GM19193 (cell line): ENCODE data around the gene HDAC3.

Experiments used
- POLR2A ChIP-seq: IDR thresholded peaks from 4 replicates; pipeline ENCODE4 v1.6.1; 2011; ENCODE audit not compliant: insufficient read depth, insufficient read length; ENCODE audit errors: extremely low read depth

HDAC3 gene

DNA sequence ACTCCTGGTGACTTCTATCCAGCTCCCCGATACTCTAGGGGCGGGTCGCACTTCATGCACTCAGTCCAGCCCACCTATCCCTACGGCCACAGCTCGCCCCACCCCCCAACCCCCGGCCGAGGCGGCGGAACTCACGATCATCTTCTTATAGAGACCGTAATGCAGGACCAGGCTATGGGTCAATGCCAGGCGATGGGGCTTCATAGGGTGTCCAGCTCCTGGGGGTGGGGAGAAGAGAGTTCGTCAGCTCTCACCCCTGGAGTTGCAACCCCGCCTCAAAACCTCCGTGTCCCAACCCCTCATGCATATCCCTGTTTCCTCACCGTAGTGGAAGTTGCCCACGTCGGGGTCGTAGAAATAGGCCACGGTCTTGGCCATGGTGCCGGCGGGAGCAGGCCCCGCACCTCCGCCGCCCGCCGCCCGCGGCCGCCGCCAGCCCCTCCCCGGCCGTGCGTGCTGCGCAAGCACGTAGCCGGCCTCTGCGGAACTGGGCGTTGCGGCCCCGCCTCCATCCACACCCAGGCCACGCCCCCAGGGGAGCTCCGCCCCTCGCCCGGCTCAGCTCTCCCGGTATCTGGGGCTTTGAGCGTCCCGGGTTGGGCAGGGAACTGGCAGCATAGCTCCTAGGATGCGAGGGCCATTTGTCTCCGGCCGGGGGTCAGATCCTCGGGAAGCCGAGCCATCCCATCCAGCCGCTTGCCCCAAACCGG, at the start of gene HDAC3, which contains the start of gene RELL2:
HDAC3 (minus strand) TSS at position 437 of the 710 bp plus-strand sequence; CDS start at position 378, 59 bp downstream.
RELL2 (plus strand) TSS at position 585 of the 710 bp plus-strand sequence. CDS start 1,229 bp downstream, outside the sequence.
- peak; percentile 83 for TF ChIP-seq POLR2A

DNA sequence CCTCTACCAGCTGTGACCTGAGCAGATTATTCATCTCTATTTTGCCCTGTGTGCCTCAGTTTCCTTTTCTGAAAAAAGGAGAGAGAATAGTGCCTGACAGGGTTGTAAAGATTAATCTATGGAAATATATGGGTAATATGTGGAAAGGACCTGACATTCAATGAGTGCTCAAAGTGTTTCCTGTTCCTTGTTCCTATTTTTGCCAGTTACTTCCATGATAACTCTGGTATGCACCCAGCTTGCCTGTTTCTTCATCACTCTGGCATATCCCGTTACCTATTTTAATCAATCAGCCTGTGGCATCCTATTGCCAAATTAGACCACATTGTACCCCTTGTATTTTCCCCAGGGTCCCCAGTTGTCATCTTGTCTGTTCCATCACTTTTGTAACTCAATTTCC, 48.9 kb upstream of the HDAC3 start:
- no peak for TF ChIP-seq POLR2A

GRCh38 chr5:141683596-141684141, 47.0 kb upstream of the HDAC3 start:
- no peak for TF ChIP-seq POLR2A

GRCh38 chr5:141681695-141682641, 45.3 kb upstream of the HDAC3 start, which contains the start of gene ARAP3:
Gene ARAP3, minus strand, starts transcription at chr5:141682230. Its CDS starts 1,744 bp downstream, at chr5:141680486.
- TF ChIP-seq POLR2A, result no peak

- no peak for TF ChIP-seq POLR2A
Measured at GRCh38 chr5:141681295-141681694, 44.6 kb upstream of the HDAC3 start.

DNA sequence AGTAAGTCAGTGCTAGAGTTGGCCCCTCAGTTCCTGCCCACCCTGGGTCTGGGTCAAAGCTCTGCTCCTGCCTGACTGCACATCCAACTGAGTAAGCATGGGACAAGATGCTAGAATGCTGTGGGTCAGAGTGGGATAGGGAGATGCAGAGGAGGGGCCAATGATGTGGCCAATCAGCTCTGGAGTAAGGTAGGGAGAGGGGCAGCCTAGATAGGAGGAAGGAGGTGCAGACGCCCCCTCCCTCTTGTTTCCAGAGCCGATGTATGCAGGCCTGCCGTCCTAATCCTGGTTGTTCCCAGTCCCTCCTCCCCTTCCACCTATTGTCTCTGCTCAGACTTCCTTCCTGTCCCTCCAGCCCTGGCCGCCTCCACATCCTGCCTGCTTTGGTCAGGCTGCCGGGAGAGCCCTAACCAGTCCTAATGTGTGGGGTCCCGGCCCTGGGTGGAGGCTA, 44.1 kb upstream of the HDAC3 start:
- TF ChIP-seq POLR2A, result no peak

GRCh38 chr5:141680178-141680577, 43.5 kb upstream of the HDAC3 start:
- TF ChIP-seq POLR2A, result no peak

GRCh38 chr5:141677415-141677814, 40.8 kb upstream of the HDAC3 start:
- TF ChIP-seq POLR2A, result no peak

DNA sequence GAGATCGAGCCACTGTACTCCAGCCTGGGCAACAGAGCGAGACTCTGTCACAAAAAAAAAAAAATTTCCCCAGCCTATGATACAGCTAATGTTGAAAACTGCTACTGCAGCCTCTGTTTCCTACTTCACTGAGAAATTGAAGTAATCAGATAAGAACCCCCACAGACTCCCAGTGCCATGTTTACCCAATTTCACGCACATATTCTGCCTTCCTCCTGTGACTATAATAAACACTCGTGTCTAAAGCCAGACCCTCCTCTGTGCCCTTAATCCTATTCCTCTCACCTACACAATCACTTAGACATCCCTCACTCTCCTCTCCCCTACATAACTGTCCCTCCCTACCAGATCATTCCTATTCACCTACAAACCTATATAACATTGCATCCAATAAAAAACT, 39.0 kb upstream of the HDAC3 start:
- no peak for TF ChIP-seq POLR2A

DNA sequence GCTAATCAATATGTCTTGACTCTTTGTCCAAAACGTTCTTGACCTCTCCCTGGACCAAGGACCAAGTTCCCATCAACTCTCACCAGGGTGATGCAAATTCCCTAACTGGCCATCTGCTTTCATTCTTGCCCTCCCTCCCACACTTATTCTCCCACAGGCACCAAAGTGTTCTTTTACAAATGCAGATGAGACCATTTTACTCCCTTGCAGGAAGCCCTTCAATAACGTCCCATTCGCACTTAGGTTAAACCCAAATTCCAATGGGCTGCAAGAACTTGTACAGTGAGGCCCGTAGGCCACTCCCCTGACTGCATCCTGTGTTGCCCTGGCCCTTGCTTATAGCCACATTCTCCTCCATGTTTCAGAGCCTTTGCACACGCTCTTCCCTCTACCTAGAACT, 38.1 kb upstream of the HDAC3 start:
- TF ChIP-seq POLR2A, result no peak

- no peak for TF ChIP-seq POLR2A
Measured at GRCh38 chr5:141672841-141673813, 36.5 kb upstream of the HDAC3 start.

- TF ChIP-seq POLR2A, result no peak
Measured at GRCh38 chr5:141672071-141672840, 35.6 kb upstream of the HDAC3 start.

DNA sequence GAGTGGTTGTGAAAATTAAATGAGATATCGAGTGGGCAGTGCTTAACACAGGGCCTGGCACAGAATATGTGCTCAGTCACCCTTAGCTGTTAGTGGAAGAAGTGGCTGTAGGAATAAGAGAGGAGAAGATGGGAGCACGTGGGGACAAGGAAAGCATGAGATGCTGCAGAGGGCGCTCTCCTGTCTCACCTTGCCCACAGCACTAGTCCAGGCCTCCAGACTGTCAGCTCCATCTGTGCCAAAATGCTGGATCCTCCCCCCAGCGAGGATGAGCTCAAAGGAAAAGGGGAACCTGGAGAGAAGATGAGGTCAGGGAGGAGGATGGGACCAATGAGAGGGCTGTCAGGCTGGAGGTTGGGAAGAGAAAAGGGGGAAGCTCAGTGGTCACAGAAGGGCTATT, 32.9 kb upstream of the HDAC3 start:
- no peak for TF ChIP-seq POLR2A

- no peak for TF ChIP-seq POLR2A
Measured at GRCh38 chr5:141668601-141669265, 32.1 kb upstream of the HDAC3 start.
